HG02981 (cell line): ENCODE measurements around the gene RGS10.
"Not testable (repeated sequence)": the region's sequence is repeated elsewhere in the genome, so short reads cannot be mapped to it uniquely, and the experiment has no call there.

Experiments used
- ATAC-seq: cut with Tn5 transposase; IDR thresholded peaks from one replicate; pipeline ENCODE4 v1.9.1; 2021; ENCODE audit warnings: mild to moderate bottlenecking, moderate library complexity; ENCODE audit not compliant: unreplicated experiment

Gene RGS10

DNA sequence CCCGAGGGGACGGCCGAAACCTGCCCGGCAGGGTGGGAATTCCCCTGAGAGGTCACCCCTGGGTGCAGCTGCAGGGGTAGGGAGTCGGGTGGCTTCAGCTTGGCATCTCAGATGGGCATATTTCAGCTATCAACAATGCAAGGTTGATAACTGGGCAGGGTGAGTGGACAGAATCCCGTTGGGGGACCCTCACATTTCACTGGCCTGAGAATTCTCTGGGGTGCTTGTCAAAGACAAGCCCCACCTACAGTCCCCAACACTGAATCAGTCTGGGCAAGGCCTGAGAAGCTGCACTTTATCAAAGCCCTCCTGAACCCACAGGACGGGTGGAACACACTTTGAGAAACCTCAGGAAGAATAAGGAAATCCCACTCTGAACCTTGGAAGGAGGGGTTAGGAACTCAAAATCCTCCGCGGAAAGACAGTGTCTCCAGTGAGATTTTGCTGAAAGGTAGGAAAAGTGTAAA, 3.1 kb downstream of the RGS10 start:
- ATAC-seq, result no peak

DNA sequence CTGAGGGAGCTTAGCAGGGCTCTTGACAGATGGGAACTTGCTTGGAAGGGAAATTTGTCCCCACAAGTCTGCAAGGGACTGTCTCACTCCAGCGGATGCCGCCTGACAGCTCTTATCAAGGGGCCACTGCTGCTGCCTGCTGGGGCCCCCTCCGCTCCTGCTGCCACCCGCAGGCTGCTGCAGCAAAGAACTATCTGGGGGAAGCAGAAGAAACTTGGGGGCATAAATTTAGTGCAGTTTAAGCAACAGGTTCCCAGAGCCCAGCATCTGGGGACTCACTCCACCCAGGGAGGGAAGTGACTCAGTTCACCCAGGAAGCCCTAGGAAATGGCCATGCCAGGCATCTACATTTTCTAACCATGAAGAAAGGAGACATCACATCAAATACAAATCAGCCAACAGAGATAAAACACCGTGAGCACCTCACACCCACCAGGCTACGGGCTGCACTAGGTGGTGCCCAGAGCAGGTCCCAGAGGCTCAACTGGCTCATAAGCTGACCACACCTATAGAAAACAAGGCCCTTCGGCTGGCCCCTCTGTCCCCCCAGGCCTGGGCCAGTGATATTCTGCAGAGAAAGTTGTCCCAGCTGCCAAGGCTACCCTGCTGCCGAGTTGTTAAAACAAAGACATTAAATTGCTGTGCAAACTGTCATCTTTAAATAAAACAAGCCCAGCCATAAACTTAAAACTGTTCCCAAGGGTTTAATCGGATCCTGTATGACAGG, 3.7 kb downstream of the RGS10 start:
- no peak for ATAC-seq

DNA sequence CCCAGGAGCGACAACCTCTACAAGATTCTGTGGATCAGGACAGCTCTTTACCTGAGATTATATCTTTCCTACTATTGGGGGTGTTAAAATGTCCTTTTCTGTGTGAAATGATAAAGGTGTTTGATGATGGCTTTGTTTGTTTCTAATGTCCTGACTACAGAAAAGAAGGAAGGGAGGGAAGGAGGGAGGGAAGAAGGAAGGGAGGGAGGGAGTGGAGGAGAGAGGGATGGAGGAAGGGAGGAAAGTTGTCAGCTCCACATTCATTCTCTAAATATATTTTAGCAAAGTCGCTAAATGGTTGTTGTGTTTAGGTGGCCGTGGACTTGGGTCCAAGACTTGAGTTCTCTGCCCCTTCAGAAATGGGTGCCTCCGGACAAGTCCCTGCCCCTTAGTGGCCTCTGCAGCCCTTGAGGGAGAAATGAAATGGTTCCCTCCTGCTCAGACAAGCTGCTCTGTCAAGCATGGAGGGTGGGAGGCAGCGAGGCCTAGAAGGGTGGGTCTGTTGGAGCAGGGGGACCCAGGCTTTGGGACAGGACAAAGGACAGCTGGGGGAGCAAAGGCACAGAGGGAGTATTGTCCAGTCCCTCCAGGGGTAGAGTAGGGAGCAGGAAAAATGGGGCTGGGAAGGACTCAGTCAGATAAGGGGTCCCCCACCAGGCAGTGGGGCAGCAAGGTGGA, 4.4 kb downstream of the RGS10 start:
- no peak for ATAC-seq

DNA sequence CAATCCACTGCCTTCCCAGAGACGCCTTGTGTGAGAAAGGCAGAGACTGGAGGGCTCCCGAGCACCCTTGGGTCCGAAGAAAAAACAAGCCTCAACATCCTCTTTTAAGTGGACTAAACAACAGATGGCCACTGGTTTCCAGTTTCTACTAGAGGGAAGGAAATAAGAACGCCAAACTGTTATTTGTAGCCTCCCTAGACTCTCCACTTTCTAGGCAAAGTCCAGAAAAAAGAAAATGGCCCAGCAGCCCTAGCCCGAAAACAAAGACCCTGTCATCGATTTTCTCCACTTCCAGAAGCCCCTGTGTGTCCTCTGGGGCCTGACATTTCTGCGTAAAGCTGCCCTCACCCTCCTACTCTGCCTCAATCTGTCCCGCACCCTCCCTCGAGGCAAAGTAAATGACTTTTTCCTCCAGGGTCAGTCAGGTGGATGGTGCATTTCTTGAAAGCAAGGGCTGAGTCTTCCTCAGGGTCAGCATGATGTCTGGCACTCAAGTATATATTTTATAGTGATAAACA, 6.0 kb downstream of the RGS10 start:
- no peak for ATAC-seq

DNA sequence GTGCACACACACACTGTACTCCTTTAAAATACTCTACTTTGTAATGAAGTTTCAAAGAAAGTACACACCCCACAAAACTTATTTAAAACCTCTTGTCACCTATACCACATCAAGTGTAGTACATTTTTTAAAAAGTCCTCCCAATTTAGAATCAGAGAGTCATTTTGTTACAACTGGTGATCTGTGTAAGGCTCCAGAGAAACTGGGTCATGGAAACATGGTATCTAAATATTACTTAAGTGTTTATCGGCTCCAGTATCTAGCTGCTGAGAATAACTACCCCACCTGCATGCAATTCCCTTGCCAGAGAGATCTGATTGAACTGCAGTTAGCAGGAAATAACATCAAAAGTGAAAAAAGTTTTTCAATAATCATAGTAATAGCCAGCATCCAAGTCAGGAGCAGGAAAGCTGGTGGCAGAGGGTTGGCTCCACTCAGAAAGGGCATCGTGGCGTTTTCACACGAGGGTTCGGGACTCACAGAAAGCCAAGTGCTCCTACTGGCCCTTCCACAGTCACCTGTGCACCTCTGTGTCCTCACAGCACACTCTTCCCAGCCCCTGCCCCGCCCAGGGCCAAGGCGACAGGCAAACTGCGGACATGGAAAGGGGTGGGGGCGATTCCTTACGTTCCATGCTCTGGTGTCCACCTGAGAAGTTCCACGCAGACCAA, 6.5 kb downstream of the RGS10 start:
- no peak for ATAC-seq

DNA sequence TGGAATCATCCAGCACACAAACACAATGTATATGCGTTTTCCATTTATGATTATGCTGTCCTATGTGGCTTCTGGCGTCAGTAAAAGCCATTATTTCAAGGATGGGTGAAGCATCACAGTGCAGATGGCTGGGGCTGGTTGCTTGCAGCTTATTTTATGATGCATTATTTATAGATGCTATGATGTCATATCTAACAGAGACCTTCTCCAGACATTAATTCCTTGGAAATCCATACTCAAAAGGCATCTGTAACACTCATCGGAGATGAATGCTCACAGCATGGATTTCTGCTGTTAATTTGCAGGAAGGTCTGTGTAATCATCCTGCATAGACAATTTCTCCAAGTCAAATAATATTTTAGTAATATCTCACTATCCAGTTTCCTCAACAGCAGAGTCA, 7.2 kb downstream of the RGS10 start:
- ATAC-seq, result no peak

DNA sequence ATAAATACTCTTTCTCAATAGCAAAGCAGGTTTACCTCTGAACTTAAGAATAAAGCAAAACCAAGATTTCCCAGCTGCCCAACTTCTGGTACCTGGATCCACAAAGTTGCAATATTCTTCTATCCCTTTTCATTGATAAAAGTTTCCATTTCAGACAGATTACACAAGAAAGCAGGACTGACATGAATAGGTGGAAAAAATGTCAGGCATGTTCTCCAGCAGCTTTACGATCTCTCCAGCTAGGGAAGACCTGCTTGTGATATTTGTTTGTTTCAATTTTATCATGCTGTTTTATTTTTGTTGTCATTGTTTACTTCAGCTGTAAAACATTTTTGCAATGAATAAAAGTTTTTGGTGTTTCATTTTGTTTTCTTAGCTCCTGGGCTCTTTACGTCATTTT, 9.0 kb downstream of the RGS10 start:
- ATAC-seq, result no peak

DNA sequence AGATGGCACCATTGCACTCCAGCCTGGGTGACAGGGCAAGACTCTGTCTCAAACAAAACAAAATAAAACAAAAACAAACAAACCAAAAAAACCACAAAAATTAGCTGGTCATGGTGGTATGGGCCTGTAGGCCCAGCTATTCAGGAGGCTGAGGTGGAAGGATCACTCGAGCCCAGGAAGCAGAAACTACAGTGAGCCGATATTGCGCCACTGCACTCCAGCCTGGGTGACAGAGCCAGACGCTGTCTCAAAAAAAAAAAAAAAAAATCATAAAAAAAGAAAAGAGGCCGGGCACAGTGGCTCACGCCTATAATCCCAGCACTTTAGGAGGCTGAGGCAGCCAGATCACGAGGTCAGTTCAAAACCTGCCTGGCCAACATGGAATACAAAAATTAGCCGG, 9.7 kb downstream of the RGS10 start:
- not testable (repeated sequence) for ATAC-seq

DNA sequence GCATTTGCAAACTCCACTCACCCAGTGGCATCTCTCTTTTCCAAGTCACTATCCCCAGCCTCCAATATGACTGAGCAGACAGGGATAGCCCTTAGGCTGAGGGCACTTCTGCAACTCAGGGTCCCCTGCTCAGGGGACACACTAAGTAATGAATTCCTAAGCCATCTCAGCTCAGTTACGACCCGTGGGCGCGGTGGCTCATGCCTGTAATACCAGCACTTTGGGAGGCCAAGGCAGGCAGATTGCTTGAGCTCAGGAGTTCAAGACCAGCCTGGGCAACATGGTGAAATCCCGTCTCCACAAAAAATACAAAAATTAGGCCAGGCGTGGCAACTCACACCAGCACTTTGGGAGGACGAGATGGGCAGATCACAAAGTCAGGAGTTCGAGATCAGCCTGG, 10.3 kb downstream of the RGS10 start:
- not testable (repeated sequence) for ATAC-seq

DNA sequence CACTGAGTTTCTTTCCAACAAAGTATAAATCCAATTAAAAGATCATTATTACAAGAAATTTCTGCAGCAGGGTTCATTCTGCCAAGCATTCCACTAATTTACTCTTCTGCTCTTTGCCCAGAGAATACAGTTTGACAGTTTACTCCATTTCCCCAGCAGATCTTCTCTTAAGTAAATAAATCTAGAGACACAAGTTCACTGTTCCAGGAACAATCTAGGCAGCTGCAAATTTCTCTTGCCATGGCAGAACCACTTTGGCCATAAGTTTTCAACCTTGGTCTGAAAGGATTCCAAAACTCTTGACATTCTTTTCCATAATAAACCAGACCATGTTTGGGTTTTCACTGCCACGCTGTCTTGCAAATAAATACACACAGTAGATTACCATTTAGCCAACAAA, 11.5 kb downstream of the RGS10 start:
- no peak for ATAC-seq

DNA sequence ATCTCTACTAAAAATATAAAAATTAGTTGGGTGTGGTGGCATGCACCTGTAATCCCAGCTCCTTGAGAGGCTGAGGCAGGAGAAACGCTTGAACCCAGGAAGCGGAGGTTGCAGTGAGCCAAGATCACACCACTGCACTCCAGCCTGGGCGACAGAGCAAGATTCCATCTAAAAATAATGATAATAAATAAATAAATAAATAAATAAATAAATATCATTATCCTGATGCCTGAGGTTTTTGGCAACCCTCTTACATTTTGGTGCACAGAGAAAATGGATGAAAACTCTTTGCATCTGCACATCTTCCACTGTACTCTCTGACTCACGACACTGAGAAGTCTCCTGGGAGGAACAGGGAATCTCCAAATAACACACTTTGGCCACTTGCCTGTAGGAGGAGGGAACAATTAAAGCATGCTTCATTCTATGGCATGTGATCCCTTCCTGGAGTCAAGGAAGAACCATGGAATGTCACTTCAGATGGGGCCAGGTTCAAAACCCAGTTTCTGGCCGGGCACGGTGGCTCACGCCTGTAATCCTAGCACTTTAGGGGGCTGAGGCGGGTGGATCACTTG, 13.8 kb downstream of the RGS10 start:
- ATAC-seq, result not testable (repeated sequence)

DNA sequence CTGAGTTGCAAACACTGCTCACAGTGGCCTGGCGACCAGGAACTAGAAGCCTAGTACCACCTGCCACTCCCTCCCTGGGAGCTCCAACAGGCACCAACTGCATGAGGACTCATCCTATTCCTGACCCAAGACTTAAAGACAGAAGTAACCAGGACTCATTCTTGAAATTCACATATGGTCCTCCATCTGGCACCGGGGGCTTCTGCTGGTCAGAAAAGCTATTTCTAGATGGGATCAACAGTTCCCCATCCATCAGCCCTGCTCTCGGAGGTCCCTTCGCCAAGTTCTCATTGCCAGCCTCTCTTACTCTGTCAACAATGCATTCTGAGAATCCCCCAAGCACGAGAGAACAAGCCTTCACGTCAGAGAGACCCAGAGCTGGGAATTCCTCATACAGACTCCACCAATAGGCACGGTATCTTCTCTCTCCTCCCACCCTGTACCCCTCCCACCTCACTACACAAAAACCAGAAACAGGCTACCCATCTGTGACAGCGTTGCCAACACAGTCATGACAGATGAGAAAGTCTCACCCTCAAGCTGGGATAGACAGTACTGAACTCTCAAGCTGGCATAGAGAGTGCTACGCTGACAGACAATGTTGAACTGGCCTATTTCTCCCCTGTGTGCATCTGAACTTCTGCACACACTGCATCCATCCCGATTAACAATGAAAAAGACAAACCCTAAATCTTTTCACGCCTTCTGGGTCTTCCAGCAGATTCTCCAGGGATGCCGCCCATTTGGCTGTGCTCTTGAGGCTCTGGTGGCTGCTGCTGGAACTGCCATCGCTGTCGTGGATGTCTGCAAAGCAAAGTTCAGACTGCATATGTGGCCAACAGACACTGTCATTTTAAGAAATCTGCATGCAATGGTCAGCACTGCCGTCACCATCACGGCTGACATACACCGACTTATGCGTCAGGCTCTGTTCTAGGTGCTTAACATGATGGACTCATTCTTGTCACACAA, 15.6 kb downstream of the RGS10 start:
- ATAC-seq, result no peak

DNA sequence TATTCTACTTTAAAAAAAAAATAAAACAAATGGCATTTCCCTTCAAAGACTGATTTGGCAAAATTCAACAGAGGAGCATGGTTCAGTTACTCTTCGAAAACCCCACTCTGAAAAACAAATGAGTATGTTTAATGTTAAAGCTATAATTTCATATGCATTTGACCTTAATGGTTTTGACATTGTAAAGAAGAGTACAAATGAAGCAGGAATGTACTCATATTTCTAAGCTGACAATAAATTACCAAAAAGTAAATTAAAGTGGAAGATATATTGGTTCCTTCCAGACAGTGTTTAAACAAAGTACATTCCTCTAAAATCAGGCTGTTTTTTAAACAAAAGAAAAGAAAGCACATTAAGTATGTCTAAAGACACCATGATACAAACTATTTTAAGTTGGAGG, 16.4 kb downstream of the RGS10 start:
- no peak for ATAC-seq

DNA sequence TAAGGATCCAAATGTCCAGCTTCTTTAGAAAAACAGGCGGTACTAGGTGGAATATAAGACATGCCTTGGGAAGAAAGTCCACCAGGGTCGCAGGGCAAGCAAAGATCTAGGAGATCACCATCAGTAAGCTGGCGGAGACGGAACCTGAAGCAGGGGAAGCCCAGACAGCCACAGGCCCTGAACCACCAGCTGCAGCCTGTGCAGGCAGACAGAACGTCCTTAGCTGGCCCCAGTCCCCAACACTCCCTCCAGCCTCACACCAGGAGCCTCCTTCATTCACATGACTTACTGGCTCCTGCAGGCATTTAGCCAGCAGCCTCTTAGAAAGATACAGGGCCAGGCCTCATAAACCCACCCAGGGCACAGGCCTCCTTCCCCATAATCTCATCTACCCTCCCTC, 17.4 kb downstream of the RGS10 start:
- ATAC-seq, result no peak

DNA sequence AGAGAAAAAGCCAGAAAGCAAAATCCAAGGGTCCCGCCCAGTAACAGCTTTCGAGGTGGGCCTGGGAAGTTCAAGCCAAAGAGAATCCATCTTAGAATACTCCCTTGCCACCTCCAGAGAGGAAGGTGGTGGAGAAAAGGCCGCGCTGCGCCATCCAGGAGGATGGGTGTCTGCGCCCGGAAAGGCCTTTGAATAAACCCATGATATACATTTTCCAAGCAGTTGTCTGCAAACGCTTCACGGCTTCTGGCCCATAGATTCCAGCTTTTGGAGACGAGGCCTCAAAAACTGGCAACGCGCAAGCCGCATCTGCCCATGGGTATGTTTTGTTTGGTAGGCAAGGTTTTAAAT, 17.8 kb downstream of the RGS10 start:
- no peak for ATAC-seq

DNA sequence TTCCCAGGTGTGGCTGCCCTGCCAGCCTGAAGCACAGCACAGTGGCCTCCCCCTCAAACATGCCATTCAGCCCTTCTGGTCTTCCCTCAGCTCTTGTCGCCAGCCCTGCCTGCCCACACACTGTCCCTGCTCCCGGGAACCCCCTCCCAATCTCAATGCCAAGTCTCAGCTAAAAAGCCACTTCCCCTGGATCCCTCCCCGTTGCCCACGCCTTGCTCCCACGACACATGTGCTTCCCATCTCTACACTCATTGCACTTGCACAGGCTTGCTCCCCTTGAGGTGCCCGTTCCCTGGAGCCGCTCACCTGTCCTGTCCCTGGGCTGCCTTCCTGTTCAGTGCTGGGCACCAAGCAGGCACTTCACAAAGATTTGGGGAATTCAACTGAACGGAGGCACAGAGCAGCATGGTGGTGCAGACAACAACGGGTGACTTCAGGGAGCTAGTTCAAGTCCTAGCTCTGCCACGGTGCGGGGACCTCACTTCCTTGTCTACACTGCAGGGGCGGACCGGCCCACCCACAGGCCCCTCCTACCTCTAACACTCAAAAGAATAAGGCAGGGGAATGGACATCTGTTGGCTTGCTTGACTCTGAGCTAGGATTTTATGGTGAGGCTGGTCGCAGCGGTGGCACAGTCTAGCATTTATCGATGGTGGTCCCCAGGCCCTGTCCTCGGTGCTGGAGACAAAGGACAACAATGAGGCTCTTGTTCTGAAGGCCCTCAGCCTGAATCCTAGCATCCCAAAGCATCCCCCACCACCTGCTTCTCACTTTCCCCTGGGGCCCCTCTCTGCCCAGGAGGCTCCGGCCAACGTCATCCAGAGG, 18.4 kb downstream of the RGS10 start:
- ATAC-seq, result no peak

DNA sequence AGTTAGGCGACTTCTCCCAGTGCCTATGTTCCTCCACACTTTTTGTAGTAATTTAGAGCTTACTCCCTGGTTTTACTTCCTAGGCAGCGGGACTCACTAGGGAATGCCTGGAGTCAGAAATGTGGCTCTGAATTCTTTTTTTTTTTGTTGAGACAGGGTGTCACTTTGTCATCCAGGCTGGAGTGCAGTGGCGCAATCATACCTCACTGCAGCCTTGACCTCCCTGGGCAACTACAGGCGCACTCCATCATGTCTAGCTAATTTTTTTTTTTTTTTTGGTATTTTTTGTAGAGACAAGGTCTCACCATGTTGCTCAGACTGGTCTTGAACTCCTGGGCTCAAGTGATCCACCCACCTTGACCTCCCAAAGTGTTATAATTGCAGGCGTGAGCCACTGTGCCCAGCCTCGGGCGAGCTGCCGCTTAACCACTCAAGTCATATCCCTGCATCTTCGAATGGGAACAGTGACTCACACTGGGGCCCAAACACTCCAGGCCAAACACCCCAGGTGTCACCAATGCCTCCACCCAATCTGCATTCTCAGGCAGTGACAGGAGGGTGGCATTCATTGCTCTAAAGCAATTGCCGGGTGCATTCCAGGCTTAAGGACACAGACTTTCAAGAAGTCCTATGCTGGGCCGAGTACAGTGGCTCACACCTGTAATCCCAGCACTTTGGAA, 19.6 kb downstream of the RGS10 start:
- no peak for ATAC-seq

DNA sequence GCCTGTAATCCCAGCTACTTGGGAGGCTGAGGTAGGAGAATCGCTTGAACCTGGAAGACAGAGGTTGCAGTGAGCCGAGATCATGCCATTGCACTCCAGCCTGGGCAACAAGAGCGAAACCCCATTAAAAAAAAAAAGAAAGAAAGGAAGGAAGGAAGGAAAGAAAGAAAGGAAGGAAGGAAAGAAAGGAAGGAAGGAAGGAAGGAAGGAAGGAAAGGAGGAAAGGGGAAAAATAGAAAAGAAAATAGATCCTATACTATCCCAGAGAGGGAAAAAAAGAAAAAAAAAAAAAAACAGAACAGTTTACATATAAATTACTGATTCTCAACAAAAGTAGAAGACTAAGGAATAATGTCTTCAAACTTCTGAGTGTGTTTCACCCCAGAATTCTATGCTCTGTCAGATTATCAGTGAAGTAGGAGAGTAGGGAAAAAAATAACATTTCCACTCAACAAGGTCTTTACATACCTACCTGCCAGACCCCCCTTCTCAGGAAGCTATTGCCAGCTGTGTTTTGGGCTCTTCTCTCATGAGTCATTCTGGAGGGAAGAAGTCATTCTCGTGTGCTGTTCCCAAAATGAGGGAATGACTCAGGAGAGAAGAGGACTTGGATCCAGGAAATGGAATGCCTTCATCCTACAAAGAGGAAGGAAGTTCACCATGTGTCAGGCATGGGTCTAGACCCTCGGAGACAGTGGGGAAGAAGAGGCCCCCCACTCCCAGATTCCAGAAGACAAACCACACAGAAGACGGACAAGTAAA, 20.9 kb downstream of the RGS10 start:
- no peak for ATAC-seq
